Endothelial cell (in vitro differentiated cells): ENCODE data around the gene ANKRD42. TPM values are rescaled to one million over a fixed set of nuclear protein-coding genes. Genes with fewer than 3 reads are reported as not detected.
A peak's percentile ranks its signal among the peaks of the same experiment; 100 is the strongest.
"Not testable (repeated sequence)": the region's sequence is repeated elsewhere in the genome, so short reads cannot be mapped to it uniquely, and the experiment has no call there.

Source experiments
- DNase-seq: peaks from one replicate; pipeline ENCODE4 v3.0.0; 2021; ENCODE audit warnings: low spot score
- H3K27ac Mint-ChIP-seq: one replicate; pipeline ENCODE4 v1.8.0; 2021; ENCODE audit warnings: mixed read lengths, inconsistent platforms; ENCODE audit not compliant: unreplicated experiment
- H3K27me3 Mint-ChIP-seq: one replicate; pipeline ENCODE4 v1.8.0; 2021; ENCODE audit warnings: mild to moderate bottlenecking, moderate library complexity, mixed read lengths, inconsistent platforms; ENCODE audit not compliant: unreplicated experiment
- H3K36me3 Mint-ChIP-seq: one replicate; pipeline ENCODE4 v1.8.0; 2021; ENCODE audit warnings: mild to moderate bottlenecking, low read depth, mixed read lengths, inconsistent platforms; ENCODE audit not compliant: unreplicated experiment
- H3K4me1 Mint-ChIP-seq: one replicate; pipeline ENCODE4 v1.8.0; 2021; ENCODE audit warnings: mild to moderate bottlenecking, mixed read lengths, inconsistent platforms; ENCODE audit not compliant: unreplicated experiment
- H3K4me3 Mint-ChIP-seq: one replicate; pipeline ENCODE4 v1.8.0; 2021; ENCODE audit warnings: mild to moderate bottlenecking, mixed read lengths, inconsistent platforms; ENCODE audit not compliant: unreplicated experiment
- H3K9me3 Mint-ChIP-seq: one replicate; pipeline ENCODE4 v1.8.0; 2021; ENCODE audit warnings: mixed read lengths, inconsistent platforms; ENCODE audit not compliant: unreplicated experiment
- CTCF ChIP-seq: fragments of 200-600 bp; sonication (generic); IDR thresholded peaks from one replicate; pipeline ENCODE4 v1.5.0; 2021; ENCODE audit warnings: antibody characterized with exemption; ENCODE audit not compliant: unreplicated experiment
- total RNA-seq: library from RNA; stranded (reverse); fragmentation: NEBNext Ultra II Directional; extraction: Animal tissue kit (Norgen Biotek cat#: 25700); gene quantifications from one replicate; pipeline ENCODE4 v1.2.1, GENCODE V29; 2021; ENCODE audit not compliant: unreplicated experiment

Gene ANKRD42
- total RNA-seq, 1 donor from 2014 or later: 11.4 TPM

GRCh38 chr11:83259559-83259958 lies 66.0 kb downstream of the ANKRD42 start:
- no peak for TF ChIP-seq CTCF
- no peaks in the 10 kb centered on the region for H3K27me3 Mint-ChIP-seq
- H3K36me3 Mint-ChIP-seq: peaks cover 20% of the 10 kb centered on the region
- no peak for DNase-seq
- no peak overlapping the region for H3K27ac Mint-ChIP-seq
- H3K9me3 Mint-ChIP-seq: no peaks in the 10 kb centered on the region
- H3K4me3 Mint-ChIP-seq: no peak overlapping the region
- no peaks in the 10 kb centered on the region for H3K4me1 Mint-ChIP-seq

GRCh38 chr11:83265331-83265730 lies 71.8 kb downstream of the ANKRD42 start:
- H3K4me3 Mint-ChIP-seq: no peak overlapping the region
- H3K27me3 Mint-ChIP-seq: no peaks in the 10 kb centered on the region
- no peaks in the 10 kb centered on the region for H3K9me3 Mint-ChIP-seq
- TF ChIP-seq CTCF: no peak
- peaks cover 44% of the 10 kb centered on the region for H3K36me3 Mint-ChIP-seq
- no peak for DNase-seq
- H3K27ac Mint-ChIP-seq: no peak overlapping the region
- peaks cover 3% of the 10 kb centered on the region for H3K4me1 Mint-ChIP-seq

- not testable (repeated sequence) for DNase-seq, H3K9me3 Mint-ChIP-seq, H3K27me3 Mint-ChIP-seq, H3K4me3 Mint-ChIP-seq, H3K4me1 Mint-ChIP-seq, H3K27ac Mint-ChIP-seq
- H3K36me3 Mint-ChIP-seq: peaks cover 64% of the 10 kb centered on the region
These were observed 75.6 kb downstream of the ANKRD42 start for GRCh38 chr11:83269080-83269479.

- H3K27ac Mint-ChIP-seq, H3K4me1 Mint-ChIP-seq, H3K9me3 Mint-ChIP-seq, H3K27me3 Mint-ChIP-seq, DNase-seq: not testable (repeated sequence)
- Mint-ChIP-seq H3K36me3 (peaks cover 56% of the 10 kb centered on the region), H3K4me3 (peak overlapping the region; percentile 79)
These were observed 78.2 kb downstream of the ANKRD42 start for GRCh38 chr11:83271734-83272133.

GRCh38 chr11:83272627-83273026 lies 79.1 kb downstream of the ANKRD42 start:
- no peak overlapping the region for H3K27ac Mint-ChIP-seq
- no peak overlapping the region for H3K4me3 Mint-ChIP-seq
- no peak for TF ChIP-seq CTCF
- no peaks in the 10 kb centered on the region for H3K9me3 Mint-ChIP-seq
- peaks cover 48% of the 10 kb centered on the region for H3K36me3 Mint-ChIP-seq
- DNase-seq: no peak
- H3K27me3 Mint-ChIP-seq: peaks cover 2% of the 10 kb centered on the region
- H3K4me1 Mint-ChIP-seq: peaks cover 3% of the 10 kb centered on the region

GRCh38 chr11:83275888-83276641 lies 82.6 kb downstream of the ANKRD42 start:
- no peak for DNase-seq
- H3K4me1 Mint-ChIP-seq: no peaks in the 10 kb centered on the region
- H3K4me3 Mint-ChIP-seq: no peak overlapping the region
- peaks cover 2% of the 10 kb centered on the region for H3K27me3 Mint-ChIP-seq
- H3K9me3 Mint-ChIP-seq: no peaks in the 10 kb centered on the region
- TF ChIP-seq CTCF: no peak
- peaks cover 24% of the 10 kb centered on the region for H3K36me3 Mint-ChIP-seq
- H3K27ac Mint-ChIP-seq: no peak overlapping the region
